Measurements from ENCODE around the gene CNOT1. TPM values are rescaled to one million over a fixed set of nuclear protein-coding genes. Genes with fewer than 3 reads are reported as not detected.

Gene CNOT1
- total and polyA plus RNA-seq, 4 donors, result 34.0 to 131 (median 78.5) TPM

- TF ChIP-seq, protein P1, sequence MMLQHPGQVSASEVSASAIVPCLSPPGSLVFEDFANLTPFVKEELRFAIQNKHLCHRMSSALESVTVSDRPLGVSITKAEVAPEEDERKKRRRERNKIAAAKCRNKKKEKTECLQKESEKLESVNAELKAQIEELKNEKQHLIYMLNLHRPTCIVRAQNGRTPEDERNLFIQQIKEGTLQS (IDR thresholded peaks at IDR 0.05), result no peak
- TF ChIP-seq EGR1 (IDR thresholded peaks at IDR 0.05; ENCODE audit: low read depth in 2 of 2), result no peak
- no peak for TF ChIP-seq HNF4A (conservative IDR thresholded peaks at IDR 0.05)
- no peak for TF ChIP-seq ZBTB33 (IDR thresholded peaks at IDR 0.05)
- no peak for TF ChIP-seq FOXA2 (IDR thresholded peaks at IDR 0.05)
- TF ChIP-seq TAF1 (conservative IDR thresholded peaks at IDR 0.05), result no peak
- no peak for TF ChIP-seq NR2F2 (IDR thresholded peaks at IDR 0.05)
- no peak for TF ChIP-seq MAX (IDR thresholded peaks at IDR 0.05)
- TF ChIP-seq RXRA (IDR thresholded peaks at IDR 0.05), result no peak
- TF ChIP-seq GABPA (IDR thresholded peaks at IDR 0.05 in 1 of 2, conservative IDR thresholded peaks at IDR 0.05 in 1 of 2), result no peak
- TF ChIP-seq REST (IDR thresholded peaks at IDR 0.05), result no peak
- Histone ChIP-seq H3K4me1 (ENCODE audit: control insufficient read depth in 4 of 4, insufficient read depth in 4 of 4, low read length in 3 of 4) (no peaks in the 10 kb centered on the region), H3K27ac (ENCODE audit: low read depth in 1 of 2, low read length in 2 of 2) (no peak overlapping the region), H3K9ac (ENCODE audit: low read depth in 1 of 2, low read length in 2 of 2) (no peak overlapping the region), H3K9me3 (ENCODE audit: control insufficient read depth in 4 of 4, low read length in 3 of 4) (no peaks in the 10 kb centered on the region), H3K27me3 (ENCODE audit: control insufficient read depth in 4 of 4, insufficient read depth in 4 of 4, low read length in 3 of 4) (no peaks in the 10 kb centered on the region), H3K36me3 (ENCODE audit: control insufficient read depth in 4 of 4, insufficient read depth in 3 of 4, low read depth in 1 of 4, low read length in 3 of 4) (no peaks in the 10 kb centered on the region), H3K4me3 (ENCODE audit: low read depth in 1 of 3, low read length in 3 of 3) (no peak overlapping the region)
- WGBS, result 90% methylated on average over 3 of the region's 3 CpGs
- DNase-seq (ENCODE audit: low spot score), result no peak
These were observed 29.2 kb upstream of the CNOT1 start for GRCh38 chr16:58658796-58659211.

DNA sequence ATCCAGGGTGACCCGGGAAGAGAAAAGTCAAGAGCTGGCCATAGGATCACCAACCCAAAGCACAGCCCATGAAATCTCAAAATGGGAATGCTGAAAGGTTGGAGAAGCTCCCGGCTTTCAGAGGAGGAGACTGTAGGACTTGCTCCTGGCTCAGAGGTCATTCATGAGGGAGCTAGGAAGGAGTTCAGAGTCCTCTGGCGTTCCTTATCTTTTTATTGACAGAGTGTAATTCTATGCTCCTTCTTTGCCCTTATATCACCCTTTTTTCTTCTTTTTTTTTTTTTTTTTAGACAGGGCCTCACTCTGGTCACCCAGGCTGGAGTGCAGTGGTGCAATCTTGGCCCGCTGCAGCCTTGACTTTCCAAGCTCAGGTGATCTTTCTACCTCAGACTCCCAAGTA lies 27.3 kb upstream of the CNOT1 start:
- DNase-seq (ENCODE audit: low spot score), result no peak
- no peak overlapping the region for H3K27ac ChIP-seq (ENCODE audit: low read depth in 1 of 2, low read length in 2 of 2)
- TF ChIP-seq GABPA (IDR thresholded peaks at IDR 0.05 in 1 of 2, conservative IDR thresholded peaks at IDR 0.05 in 1 of 2), result no peak
- TF ChIP-seq SP1 (IDR thresholded peaks at IDR 0.05), result no peak
- TF ChIP-seq, protein P2, sequence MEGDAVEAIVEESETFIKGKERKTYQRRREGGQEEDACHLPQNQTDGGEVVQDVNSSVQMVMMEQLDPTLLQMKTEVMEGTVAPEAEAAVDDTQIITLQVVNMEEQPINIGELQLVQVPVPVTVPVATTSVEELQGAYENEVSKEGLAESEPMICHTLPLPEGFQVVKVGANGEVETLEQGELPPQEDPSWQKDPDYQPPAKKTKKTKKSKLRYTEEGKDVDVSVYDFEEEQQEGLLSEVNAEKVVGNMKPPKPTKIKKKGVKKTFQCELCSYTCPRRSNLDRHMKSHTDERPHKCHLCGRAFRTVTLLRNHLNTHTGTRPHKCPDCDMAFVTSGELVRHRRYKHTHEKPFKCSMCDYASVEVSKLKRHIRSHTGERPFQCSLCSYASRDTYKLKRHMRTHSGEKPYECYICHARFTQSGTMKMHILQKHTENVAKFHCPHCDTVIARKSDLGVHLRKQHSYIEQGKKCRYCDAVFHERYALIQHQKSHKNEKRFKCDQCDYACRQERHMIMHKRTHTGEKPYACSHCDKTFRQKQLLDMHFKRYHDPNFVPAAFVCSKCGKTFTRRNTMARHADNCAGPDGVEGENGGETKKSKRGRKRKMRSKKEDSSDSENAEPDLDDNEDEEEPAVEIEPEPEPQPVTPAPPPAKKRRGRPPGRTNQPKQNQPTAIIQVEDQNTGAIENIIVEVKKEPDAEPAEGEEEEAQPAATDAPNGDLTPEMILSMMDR (IDR thresholded peaks at IDR 0.05; ENCODE audit: low read depth, low read length, missing input control), result no peak
- no peak for TF ChIP-seq REST (IDR thresholded peaks at IDR 0.05)
- no peak for TF ChIP-seq HNF4G (IDR thresholded peaks at IDR 0.05)
- TF ChIP-seq TAF1 (conservative IDR thresholded peaks at IDR 0.05), result no peak
- no peak for TF ChIP-seq EGR1 (IDR thresholded peaks at IDR 0.05; ENCODE audit: low read depth in 2 of 2)
- TF ChIP-seq JUND (IDR thresholded peaks at IDR 0.05), result no peak
- TF ChIP-seq NR2F2 (IDR thresholded peaks at IDR 0.05), result no peak
- no peak for TF ChIP-seq RXRA (IDR thresholded peaks at IDR 0.05)
- no peak for TF ChIP-seq ZBTB33 (IDR thresholded peaks at IDR 0.05)
- no peak for TF ChIP-seq HNF4A (conservative IDR thresholded peaks at IDR 0.05)
- TF ChIP-seq FOXA1 (IDR thresholded peaks at IDR 0.05), result no peak
- TF ChIP-seq, protein P1 (IDR thresholded peaks at IDR 0.05), result no peak
- TF ChIP-seq FOXA2 (IDR thresholded peaks at IDR 0.05), result no peak
- no peak for TF ChIP-seq YY1 (IDR thresholded peaks at IDR 0.05)
- no peak for TF ChIP-seq RAD21 (IDR thresholded peaks at IDR 0.05)

More for the DNA sequence above, 27.3 kb upstream of the CNOT1 start:
- no peaks in the 10 kb centered on the region for H3K27me3 ChIP-seq (ENCODE audit: control insufficient read depth in 4 of 4, insufficient read depth in 4 of 4, low read length in 3 of 4)
- H3K36me3 ChIP-seq (ENCODE audit: control insufficient read depth in 4 of 4, insufficient read depth in 3 of 4, low read depth in 1 of 4, low read length in 3 of 4), result no peaks in the 10 kb centered on the region
- H3K9ac ChIP-seq (ENCODE audit: low read depth in 1 of 2, low read length in 2 of 2), result no peak overlapping the region
- no peaks in the 10 kb centered on the region for H3K4me1 ChIP-seq (ENCODE audit: control insufficient read depth in 4 of 4, insufficient read depth in 4 of 4, low read length in 3 of 4)
- no peaks in the 10 kb centered on the region for H3K9me3 ChIP-seq (ENCODE audit: control insufficient read depth in 4 of 4, low read length in 3 of 4)
- no peak overlapping the region for H3K4me3 ChIP-seq (ENCODE audit: low read depth in 1 of 3, low read length in 3 of 3)
- WGBS, result 80% methylated on average over 4 of the region's 4 CpGs

Data from liver (tissue), 9 donors.